SHP77 treated with DMSO at 0.1 percent for 48 hours (cell line): Measurements from ENCODE around the gene C15orf39.
A peak's percentile ranks its signal among the peaks of the same experiment; 100 is the strongest.

Experiments
- DNase-seq: peaks from one replicate; lab custom pipeline; 2025; lab: John Stamatoyannopoulos, UW

Gene C15orf39

DNA sequence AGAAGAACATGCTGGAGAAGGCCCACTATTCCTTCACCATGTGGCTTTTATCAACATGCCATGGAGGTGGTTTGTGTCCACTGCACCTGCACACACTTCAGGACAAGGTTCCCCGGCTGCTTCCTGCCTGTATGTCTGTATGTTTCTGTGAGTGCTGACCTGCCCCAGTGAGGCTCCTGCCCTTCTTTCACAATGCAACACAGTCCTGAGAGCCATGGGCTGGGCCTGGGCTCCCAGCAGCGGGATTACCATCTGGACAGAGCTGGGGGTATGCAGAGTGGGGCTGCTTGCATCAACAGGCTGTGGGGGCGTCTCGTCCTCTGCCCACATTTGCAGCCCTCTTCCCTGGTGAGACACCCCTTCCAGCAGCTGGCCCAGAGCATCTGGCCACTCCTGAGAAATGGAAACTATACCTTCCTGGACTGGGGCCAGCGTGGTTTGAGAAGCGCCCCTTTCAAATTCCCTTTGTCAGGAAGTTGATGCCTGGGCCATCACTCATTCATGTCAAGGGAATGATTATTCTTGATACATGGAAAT, 29.3 kb upstream of the C15orf39 start:
- DNase-seq: no peak

DNA sequence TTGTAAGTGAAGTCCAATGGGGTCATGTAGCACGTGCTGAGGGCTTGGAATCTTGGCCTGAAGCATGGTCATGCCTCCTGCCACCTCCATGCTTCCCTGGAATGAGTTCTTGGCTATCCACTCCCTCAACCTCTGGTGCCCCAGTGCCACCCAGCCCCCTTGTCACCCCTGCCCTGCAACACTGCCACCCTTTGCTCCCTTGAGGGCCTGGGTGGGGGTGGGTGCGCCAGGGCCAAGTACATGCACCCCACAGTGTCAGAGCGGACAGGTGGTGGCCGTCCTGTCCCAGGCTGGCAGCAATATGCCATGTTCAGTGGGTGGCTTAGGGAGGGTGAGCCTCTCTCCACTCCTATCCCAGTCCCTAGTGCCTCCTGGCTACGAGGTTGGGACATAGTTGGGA, 27.6 kb upstream of the C15orf39 start:
- DNase-seq: no peak

DNA sequence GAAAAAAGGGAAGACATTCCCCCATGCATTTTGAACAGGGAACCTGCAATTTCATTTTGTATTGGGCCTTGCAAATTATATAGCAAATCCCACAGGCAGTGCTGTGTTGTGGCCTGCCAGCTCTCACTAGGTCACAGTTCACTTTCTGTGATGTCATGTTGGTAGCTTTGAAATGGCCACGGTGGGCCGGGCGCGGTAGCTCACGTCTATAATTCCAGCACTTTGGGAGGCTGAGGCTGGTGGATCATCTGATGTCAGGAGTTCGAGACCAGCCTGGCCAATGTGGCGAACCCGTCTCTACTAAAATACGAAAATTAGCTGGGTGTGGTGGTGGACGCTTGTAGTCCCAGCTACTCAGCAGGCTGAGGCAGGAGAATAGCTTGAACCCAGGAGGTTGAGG, 27.0 kb upstream of the C15orf39 start:
- no peak for DNase-seq

DNA sequence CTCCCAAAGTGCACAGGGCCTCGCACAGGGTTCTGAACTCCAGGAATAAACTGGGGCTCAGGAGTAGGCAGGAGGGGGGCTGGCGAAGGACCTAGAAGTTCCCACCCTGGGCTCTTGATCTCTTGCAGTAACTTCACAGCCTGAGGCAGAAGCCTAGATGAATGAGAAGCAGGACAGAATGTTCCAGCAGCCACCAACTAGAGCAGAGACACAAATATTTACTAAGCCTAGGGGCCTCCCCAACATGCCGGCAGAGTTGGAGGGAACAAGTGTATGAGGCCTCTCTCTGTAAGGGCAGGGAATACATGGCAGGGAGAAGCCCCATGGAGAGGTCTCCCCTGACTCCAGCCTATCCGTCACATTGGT, 25.3 kb upstream of the C15orf39 start:
- no peak for DNase-seq

DNA sequence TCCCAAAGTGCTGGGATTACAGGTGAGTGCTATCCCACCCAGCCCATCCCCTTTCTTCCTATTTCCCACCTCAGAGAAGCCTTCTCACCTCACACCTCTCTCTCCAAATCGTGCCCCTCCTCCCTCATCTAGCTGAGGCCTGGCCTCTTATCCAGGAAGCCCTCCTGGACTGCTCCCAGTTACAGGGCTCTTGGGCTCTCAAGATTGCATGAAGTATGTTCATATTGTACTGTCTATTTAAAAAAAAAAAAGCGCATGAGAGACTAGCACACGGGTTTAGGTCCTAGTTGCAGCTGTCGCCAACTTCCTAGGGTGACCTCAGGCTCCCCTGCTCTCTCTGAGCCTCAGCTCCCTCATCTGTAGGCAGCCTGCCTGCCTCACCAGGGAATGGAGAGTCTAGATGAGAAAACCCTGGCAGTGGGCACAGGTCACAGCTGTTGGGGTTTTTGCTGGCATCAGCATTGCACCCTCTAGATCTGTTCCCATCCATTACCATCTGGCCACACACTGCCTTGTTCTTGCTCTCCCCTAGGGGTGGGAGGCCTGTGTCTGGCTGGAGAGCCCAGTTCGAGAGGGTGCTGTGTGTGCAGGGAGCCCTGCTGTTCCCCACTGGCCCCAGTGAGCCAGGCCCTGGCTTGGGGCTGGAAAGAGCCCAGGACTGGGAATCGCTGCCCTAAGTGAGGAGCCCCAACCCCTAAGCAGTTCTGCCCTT, 24.2 kb upstream of the C15orf39 start:
- DNase-seq: no peak

DNA sequence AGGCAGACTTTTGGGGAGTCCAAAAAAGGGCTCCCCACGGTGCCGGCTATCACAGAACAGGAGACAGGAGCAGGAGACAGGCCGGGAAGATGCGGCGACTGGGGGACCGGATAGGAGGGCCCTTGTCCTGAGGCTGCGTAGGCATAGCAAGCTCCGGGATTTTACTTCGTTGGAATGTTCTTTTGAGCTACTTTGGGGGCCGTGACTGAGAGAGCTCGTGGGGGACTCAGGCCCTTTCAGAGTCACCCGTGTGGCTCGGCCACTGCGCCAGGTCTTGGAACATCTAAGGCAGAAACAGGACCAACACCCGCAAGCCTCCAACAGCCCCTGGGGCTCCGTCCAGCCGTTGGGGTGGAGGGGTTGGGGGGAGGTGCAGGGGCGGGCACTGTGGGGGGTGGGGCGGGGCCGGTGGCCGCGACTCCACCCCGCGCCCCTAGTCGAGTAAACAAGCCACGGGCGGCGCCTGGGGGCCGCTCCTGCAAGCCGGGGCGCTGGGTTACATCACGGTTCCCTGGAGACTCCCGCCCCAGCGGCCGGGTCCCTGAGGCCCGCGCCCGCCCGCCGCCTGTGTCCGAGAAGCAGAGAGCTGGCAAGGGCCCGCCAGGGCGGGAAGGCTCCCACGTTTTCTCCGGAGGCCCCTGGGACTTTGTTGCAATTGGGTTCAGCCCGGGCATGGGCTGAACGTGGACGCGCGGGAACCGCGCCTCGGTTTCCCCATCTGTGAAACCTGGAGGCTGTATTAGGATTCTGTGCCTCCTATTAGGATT, 23.3 kb upstream of the C15orf39 start:
- DNase-seq: no peak

DNA sequence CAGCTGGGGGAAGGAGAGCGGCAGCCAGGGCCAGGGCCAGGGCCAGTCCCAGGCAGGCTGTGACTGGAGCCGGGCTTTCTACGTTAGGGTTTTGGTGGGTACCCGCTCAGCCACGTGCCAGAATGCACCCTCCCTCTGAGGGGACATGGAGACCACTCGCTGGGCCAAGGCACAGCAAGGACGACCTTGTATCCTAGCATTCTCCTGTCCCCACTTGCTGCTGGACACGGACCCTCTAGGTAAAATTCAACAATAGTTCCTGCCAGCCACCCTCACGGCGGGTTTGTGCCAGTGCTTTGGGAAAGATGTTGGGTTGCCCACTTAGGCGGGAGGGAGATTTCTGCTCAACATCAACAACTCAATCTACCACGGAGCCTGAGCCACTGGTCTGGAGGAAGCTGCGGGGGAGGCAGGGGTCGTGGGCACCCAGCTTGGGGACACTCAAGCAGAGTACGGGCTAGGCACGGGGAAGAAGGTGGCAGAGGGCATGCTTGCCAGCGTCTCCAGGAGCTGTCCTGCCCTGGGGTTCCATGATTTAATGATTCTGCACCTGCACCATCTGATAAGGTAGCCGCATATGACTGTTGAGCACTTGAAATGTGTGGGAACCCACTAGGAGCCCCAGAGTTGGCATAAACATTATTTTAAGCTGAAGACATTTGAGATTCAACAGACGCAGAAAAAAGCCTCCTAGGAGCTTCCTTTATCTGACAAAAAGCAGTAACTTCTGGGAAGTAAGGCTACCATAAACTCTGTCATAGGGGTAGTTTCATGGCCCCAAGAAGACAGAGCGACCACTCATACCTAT, 22.5 kb upstream of the C15orf39 start:
- no peak for DNase-seq

DNA sequence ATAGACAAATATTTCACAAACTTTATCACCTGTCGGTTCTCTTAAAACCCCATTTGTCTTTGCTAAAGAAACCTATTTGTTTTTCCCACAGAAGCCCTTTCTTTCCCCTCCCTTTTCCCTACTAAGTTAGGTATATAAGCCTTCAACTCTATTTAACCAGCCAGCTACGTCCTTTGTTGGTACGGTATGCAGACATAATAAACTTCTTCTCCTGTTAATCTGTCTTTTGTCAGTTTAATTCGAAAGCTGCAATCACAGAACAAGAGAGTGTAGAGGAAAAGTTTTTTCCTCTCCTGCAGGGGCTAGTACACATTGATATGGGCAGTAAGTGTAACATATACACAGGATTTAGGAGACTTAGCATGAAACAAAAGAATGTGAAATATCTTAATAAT, 21.9 kb upstream of the C15orf39 start:
- no peak for DNase-seq

DNA sequence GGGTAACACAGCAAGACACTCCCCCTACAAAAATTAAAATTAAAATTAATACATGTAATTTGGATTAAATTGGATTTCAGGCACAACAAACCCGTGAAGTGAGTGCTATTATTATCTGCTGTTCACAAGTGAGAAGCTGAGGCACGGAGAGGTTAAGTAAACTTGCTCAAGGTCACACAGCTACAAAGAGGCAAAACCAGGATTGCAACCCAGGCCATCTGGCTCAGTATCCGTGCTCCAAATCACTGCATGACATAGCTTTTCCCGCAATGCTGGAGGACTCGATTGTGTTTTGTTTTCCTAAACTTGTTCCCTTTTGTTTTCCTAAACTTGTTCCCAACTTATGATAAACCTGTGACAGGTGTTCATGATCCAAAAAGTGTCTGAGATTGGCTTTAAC, 19.9 kb upstream of the C15orf39 start:
- no peak for DNase-seq

DNA sequence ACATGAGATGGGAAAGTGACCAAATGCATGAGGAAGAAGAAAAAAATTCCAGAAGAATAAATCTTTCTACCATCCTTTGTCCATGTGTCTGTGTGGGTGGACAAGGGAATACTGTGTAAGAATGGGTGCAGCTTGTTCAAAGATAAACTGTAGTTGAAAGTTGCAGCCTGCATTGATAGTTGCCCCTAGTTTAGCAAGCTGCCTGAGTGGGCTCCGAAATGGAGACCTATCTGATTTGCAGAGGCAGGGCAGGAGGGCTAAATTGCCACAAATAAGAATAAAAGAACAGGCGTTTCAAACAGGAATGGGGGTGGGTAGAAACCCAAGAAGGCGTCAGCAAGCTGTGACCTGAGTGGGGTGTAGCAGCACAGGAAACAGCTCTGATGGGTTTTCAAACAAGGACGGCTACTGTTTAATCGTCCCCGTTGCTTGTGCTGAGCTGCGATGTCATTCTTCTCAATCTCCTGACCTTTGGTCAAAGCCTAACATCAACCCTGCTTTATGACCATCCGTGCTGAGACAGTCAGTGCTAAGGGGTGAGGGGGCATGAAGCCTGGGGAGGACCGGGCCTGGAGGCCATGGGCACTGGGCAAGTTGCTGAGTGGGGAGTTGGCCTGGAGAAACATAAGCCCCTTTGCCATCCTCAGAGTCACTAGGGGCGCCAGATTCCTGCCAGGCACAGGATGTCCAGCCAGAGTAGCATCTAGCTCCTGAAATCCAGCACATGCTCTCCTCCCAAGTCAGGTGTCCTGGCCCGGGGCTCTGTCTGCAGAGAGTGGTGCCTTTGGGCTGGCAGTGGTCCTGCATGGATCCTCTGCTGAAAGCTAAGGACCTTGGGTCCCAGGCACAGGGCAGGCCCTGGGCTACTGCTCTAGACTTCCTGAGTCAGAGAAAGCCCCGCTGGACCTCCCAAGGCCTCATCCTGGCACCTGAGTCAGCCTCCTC, 19.2 kb upstream of the C15orf39 start:
- no peak for DNase-seq

DNA sequence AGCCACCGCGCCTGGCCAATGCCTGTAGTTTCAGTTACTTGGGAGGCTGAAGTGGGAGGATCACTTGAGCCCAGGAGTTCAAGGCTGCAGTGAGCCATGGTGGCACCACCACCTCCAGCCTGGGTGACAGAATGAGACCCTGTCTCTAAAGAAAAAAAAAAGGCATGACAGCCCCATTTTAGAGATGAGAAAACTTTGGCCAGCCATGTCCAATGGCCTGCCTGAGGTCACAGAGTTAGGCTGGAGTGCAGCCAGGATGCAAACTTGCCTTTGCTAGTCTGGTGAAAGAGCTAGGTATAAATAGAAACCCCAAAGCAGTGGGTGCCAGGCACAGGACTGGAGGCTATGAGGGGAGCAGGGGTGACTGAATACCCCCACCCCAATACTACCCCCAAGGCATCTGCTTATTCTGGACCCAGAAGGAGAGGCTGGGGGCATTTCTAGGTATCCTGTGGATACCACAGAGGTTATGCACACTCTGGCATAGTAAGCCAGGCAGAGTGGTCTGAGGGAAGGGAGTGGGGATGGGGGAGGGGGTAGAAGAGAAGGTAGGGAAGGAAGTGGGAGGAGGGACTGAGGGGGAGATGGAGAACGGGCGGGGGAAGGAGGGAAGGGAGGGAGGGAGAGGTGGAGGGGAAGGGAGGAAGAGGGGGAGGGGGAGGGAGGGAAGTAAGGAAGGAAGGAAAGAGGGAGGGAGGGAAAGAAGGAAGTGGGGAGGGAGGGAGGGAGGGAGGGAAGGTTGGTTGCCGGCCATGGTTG, 16.2 kb upstream of the C15orf39 start:
- DNase-seq: no peak

DNA sequence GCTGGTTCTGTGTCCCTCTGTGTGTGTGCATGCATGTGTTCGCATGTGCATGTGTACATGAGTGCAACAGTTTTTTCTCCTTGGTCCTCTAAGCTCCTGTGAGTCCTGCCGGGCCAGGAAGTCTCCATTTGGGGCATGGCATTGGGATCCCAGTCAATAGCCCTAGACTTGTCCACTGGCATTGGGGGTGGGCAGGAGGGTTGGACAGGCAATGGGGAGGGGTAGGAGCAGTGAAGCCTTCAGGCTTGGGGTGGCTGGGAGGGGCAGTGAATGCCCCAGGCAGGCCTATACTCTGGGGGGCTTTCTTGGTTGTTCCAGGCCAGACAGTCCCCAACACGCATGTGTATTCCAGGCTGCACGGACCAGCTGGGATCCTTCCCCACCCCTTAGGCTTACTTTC, 15.6 kb upstream of the C15orf39 start:
- DNase-seq: no peak

DNA sequence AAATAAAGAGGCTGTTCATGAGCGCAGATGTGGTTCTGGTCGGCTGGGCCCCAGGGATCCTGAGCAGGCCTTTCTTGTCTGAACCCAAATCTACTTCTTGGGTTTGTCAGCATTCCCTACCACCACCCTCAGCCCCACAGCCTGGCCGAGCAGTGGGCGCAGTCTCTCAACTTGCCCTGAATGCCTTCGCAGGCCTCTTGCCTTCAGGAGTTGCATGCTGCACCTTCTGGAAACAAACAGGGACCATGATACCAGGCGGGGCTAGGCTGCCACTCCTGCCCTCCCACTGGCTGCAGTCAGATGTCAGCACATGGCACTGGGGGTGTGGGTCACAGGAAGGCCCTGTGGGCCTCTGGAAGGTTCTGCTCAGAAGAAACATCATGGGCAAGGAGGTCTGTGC, 13.2 kb upstream of the C15orf39 start:
- DNase-seq: no peak

DNA sequence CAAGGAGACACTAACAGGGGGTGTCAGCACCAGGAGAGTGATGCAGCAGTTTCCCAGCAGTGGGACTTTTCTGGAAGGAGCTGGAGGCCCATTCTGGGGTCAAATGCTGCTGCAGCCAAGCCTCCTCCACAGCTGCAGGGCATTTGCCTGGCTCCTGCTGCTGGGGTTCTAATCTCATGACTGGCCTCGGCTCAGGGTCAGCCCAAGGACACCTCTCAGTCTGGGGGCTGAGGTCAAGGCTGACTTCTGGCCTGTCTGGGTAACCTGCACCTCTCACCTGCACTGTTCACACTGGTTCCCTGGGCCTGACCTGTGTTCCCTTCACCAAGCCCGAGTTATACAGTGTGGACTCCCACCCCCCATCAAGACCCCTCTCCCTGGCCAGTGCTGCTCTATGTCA, 10.4 kb upstream of the C15orf39 start:
- no peak for DNase-seq

DNA sequence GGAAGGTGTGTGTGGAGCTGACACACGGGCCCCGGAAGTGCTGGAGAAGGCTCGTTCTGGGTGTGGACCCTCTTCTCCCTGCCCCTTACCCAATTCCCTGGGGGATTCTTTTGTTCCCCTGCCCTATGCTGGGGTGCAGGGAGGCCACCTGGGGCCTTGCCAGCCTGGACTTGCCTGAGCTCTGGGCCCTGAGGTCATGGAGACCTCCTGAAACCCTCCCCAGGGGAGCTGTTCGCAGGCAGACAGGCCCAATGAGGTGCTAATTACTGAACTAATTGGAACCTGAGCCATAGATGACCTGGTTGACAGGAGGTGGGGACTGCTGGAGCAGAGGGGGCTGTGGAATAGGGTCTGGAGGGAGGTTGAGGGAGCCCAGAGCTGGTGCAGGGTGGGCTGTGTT, 9.4 kb upstream of the C15orf39 start:
- no peak for DNase-seq

DNA sequence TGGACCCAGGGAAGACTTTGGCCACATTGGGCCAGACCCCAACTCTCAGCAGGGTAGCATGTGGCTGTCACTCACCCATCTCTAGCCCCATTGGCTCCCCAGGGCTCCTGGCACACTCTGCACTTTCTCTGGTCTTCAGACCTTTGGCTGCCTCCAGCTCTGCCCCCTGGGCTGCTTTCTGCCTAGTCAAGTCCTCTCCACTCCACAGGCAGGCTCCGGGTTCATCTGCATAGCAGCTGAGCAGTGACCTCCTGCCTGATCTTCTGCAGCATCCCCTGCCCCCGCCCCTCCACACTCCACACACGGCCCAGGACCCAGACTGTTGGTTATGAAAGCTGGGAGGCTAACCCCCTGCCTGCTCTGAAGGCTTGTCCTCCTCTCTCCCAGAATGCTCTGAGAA, 8.4 kb upstream of the C15orf39 start:
- no peak for DNase-seq

DNA sequence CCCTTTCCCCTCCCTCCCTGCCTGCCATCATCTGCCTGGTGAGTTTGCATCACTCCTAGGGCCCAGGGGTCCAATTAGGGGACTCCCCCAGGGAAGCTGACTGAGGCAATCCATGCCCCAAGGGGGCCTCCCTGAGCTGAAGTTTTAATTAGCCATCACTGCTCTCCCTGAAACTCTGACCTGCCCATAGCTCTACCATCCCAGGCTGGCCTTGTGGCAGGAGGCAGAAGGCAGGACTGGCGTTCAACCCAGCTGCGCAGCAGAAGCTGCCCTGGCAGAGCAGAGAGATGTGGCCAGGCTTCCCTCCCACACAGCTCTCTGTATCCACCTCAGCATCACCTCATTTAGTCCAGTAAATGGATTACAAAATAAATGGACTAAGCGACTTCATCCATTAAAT, 7.7 kb upstream of the C15orf39 start:
- no peak for DNase-seq

DNA sequence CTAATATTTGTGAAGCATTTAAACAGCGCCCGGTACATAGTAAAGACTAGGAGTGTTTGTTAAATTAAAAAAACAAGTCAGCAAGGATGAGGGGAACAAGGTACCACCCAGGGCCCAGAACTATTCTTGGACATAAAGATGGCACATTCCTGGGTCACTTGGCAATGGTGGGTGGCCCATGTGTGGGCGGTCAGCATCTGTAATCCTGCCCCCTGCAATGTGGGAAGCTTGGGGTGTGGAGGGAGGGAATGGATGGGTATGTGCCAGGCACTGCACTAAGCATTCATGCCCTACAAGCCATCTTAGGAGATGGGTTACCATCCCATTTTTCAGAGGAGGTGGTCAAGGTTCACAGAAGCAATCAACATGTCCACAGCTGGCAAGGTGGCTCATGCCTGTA, 7.3 kb upstream of the C15orf39 start:
- no peak for DNase-seq

DNA sequence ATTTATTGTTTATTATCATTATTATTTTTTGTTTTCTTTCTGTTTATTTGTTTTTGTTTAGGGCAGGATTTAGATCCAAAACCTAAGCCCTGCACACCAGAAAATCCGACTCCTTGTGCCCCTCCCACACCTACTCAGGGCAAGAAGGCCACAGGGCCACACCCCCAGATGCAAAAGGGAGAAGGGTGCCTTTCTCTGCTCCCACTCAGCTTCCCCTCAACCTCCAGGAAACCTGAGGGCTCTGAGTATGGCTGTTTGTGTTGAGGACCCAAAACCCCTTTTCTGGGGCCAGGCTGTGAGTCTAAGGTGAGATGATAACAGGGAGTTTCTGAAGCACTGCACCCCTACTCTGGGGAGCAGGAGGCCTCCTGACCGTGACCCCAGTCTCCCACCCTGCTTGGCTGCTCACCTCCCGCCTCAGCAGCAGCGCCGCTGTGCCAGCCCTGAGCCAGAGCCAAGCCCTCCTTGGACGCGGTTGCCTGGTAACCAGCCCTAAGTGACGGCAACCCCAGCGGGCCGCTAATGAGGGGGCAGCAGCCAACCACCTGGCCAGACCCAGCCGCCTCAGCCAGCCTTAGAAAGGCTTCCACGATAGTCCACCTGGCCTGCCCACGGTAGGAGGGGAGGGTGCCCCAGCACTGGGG, 6.4 kb upstream of the C15orf39 start:
- peak; percentile 63 for DNase-seq

DNA sequence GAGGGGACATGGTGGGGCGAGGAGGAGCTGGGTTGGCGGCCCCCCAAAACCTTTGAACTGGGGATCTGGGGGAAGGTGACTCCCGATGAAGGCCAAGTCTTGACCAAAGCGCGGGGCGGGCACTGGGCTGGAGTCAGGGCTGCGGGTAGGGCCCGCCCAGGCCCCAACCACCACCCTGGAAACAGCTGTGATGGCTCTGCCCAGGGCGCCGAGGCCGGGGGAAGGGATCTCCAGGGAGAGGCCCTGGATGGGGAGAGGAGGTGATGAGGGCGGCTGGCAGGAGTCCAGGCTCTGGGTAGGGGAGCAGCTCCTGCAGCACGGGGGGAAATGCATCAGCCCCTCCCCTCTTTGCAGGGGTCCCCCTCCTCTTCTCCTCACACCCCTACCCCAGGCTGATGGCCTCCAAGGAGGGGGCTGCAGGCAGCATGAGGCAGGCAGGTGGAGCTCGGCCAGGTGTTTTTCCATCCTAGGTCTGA, 5.9 kb upstream of the C15orf39 start:
- DNase-seq: peak; percentile 49
